Gastrocnemius medialis (tissue), 4 donors: ENCODE results near the gene GSTT2B. TPM values are rescaled to one million over a fixed set of nuclear protein-coding genes. Genes with fewer than 3 reads are reported as not detected.
A peak's percentile ranks its signal among the peaks of the same experiment; 100 is the strongest.

ENCODE experiments used
- ATAC-seq, 2 donors: fragments of 150-250 bp; one replicate each; pipeline ENCODE4 v1.9.1; 2016
- DNase-seq, 2 donors: peaks; one replicate each; pipeline ENCODE4 v3.0.0-alpha.2; 2019
- H3K27ac ChIP-seq, 4 donors: fragments of 200-600 bp; sonication (generic); 1 replicate in 1 of 4; 2 replicates in 3 of 4; pipeline ENCODE4 v1.5.1; 2016 to 2018; ENCODE audit warnings: mild to moderate bottlenecking in 2 of 4, moderate library complexity in 1 of 4
- H3K27me3 ChIP-seq, 3 donors: fragments of 200-600 bp; sonication (generic) in 2 of 3; 1 replicate in 1 of 3; 2 replicates in 2 of 3; pipeline versions ENCODE4 v1.5.1 to v1.6.0; 2016 to 2019; ENCODE audit warnings: mild to moderate bottlenecking in 1 of 3, moderate library complexity in 1 of 3
- H3K36me3 ChIP-seq, 2 donors: fragments of 200-600 bp; sonication (generic) in 1 of 2; one replicate each; pipeline ENCODE4 v1.5.1; 2017 to 2018
- H3K4me1 ChIP-seq, 2 donors: fragments of 200-600 bp; sonication (generic) in 1 of 2; one replicate each; pipeline ENCODE4 v1.5.1; 2016 to 2017; ENCODE audit warnings: mild to moderate bottlenecking in 2 of 2
- H3K4me3 ChIP-seq, 4 donors: fragments of 200-600 bp; sonication (generic) in 3 of 4; 1 replicate in 1 of 4; 2 replicates in 3 of 4; pipeline ENCODE4 v1.5.1; 2016 to 2019; ENCODE audit warnings: mild to moderate bottlenecking in 2 of 4
- H3K9me3 ChIP-seq, 3 donors: fragments of 200-600 bp; sonication (generic) in 2 of 3; 1 replicate in 1 of 3; 2 replicates in 2 of 3; pipeline ENCODE4 v1.5.1; 2016 to 2019
- CTCF ChIP-seq, 5 experiments: fragments of 450-650 bp in 3 of 5; fragments of 200-600 bp in 2 of 5; sonication (generic) in 2 of 5; IDR thresholded peaks in 4 of 5; conservative IDR thresholded peaks in 1 of 5; 1 replicate in 4 of 5; 2 replicates in 1 of 5; pipeline ENCODE4 v1.5.1; 2016 to 2019; ENCODE audit warnings: antibody characterized with exemption in 5 of 5, mild to moderate bottlenecking in 3 of 5, moderate library complexity in 3 of 5
- POLR2A ChIP-seq, 2 donors: fragments of 450-650 bp; IDR thresholded peaks; one replicate each; pipeline ENCODE4 v1.6.1; 2017; ENCODE audit warnings: antibody characterized with exemption in 2 of 2, mild to moderate bottlenecking in 2 of 2, moderate library complexity in 2 of 2
- in situ Hi-C, 4 donors: fragments of 200-750 bp; cut with MboI; loops; one replicate each; pipeline versions ENCODE4 v1.15.0 to v1.8.0; 2017; ENCODE audit warnings: low sequenced_read_pairs in 4 of 4
- intact Hi-C: fragments of 100-400 bp; cut with DNase I; formaldehyde crosslinking; loops from one replicate; pipeline ENCODE4 v1.15.1; 2023; ENCODE audit warnings: low total_unique reads
- total RNA-seq, 4 donors: library from RNA; depleted of rRNA; stranded (reverse); fragments of >200 nt; gene quantifications; one replicate each; pipeline versions ENCODE4 v1.1.0 to v1.2.3, GENCODE V29; 2016

Gene GSTT2B
- total RNA-seq, 4 donors from 2014 or later, result 1.4 to 7.2 (median 5.1) TPM

- Histone ChIP-seq H3K27ac (peak within 1 kb of the TSS in 2 of 4 donors; percentile 5 to 31), H3K36me3 (no peaks in the 10 kb centered on the region), H3K4me3 (no peak within 1 kb of the TSS), H3K9me3 (no peaks in the 10 kb centered on the region), H3K27me3 (no peaks in the 10 kb centered on the region), H3K4me1 (peaks cover 0 to 4% of the 10 kb centered on the region in 2 donors)
- ATAC-seq (no peak), DNase-seq (no peak)
- in situ Hi-C loops (loop anchor here in 1 of 4 donors (5.0 kb wide), 1 partner anchor 68 kb away; no protein-coding TSS in a partner anchor), intact Hi-C loops (loop anchor here (5.0 kb wide), 1 partner anchor 68 kb away; no protein-coding TSS in a partner anchor)
- TF ChIP-seq POLR2A (IDR thresholded peaks at IDR 0.05) (no peak), CTCF (IDR thresholded peaks at IDR 0.05 in 4 of 5, conservative IDR thresholded peaks at IDR 0.05 in 1 of 5) (no peak)
Observed at GRCh38 chr22:24005201-24005600, 44.2 kb upstream of the GSTT2B start, which contains the start of gene GSTT4. Gene GSTT4, minus strand, starts transcription at chr22:24005453. Its CDS starts 97 bp downstream, at chr22:24005356.

GRCh38 chr22:24003887-24004286 lies 42.9 kb upstream of the GSTT2B start:
- H3K4me1 ChIP-seq, result peaks cover 0 to 4% of the 10 kb centered on the region in 2 donors
- no peak overlapping the region for H3K4me3 ChIP-seq
- ATAC-seq (no peak), DNase-seq (no peak)
- H3K36me3 ChIP-seq, result no peaks in the 10 kb centered on the region
- H3K27ac ChIP-seq, result no peak overlapping the region
- in situ Hi-C loops (no loop called here), intact Hi-C loops (loop anchor here (5.0 kb wide), 1 partner anchor 57 kb away; no protein-coding TSS in a partner anchor)
- no peaks in the 10 kb centered on the region for H3K9me3 ChIP-seq
- TF ChIP-seq POLR2A (IDR thresholded peaks at IDR 0.05) (no peak), CTCF (IDR thresholded peaks at IDR 0.05 in 4 of 5, conservative IDR thresholded peaks at IDR 0.05 in 1 of 5) (no peak)
- no peaks in the 10 kb centered on the region for H3K27me3 ChIP-seq

GRCh38 chr22:24002851-24003250 lies 41.9 kb upstream of the GSTT2B start:
- TF ChIP-seq CTCF (IDR thresholded peaks at IDR 0.05 in 4 of 5, conservative IDR thresholded peaks at IDR 0.05 in 1 of 5), result no peak
- no peak for TF ChIP-seq POLR2A (IDR thresholded peaks at IDR 0.05)
- no peaks in the 10 kb centered on the region for H3K36me3 ChIP-seq
- no peak overlapping the region for H3K27ac ChIP-seq
- H3K4me1 ChIP-seq, result peaks cover 0 to 4% of the 10 kb centered on the region in 2 donors
- in situ Hi-C loops, result no loop called here
- no peak overlapping the region for H3K4me3 ChIP-seq
- no peaks in the 10 kb centered on the region for H3K27me3 ChIP-seq
- intact Hi-C loops, result loop anchor here (5.0 kb wide), 1 partner anchor 56 kb away; no protein-coding TSS in a partner anchor
- no peak for ATAC-seq
- DNase-seq, result no peak
- no peaks in the 10 kb centered on the region for H3K9me3 ChIP-seq

- no peak overlapping the region for H3K4me3 ChIP-seq
- intact Hi-C loops (loop anchor here (5.0 kb wide), 1 partner anchor 55 kb away; no protein-coding TSS in a partner anchor), in situ Hi-C loops (no loop called here)
- H3K27me3 ChIP-seq, result no peaks in the 10 kb centered on the region
- H3K9me3 ChIP-seq, result no peaks in the 10 kb centered on the region
- no peaks in the 10 kb centered on the region for H3K36me3 ChIP-seq
- TF ChIP-seq CTCF (IDR thresholded peaks at IDR 0.05 in 4 of 5, conservative IDR thresholded peaks at IDR 0.05 in 1 of 5) (no peak), POLR2A (IDR thresholded peaks at IDR 0.05) (no peak)
- H3K4me1 ChIP-seq, result peaks cover 0 to 4% of the 10 kb centered on the region in 2 donors
- DNase-seq (no peak), ATAC-seq (no peak)
- H3K27ac ChIP-seq, result no peak overlapping the region
Observed at GRCh38 chr22:24002272-24002671, 41.3 kb upstream of the GSTT2B start.
